IPS-18a (cell line): ENCODE results near the gene TAL1.

Experiments
- H3K27ac ChIP-seq: one replicate; pipeline ENCODE4 v1.5.1; 2013; ENCODE audit warnings: low read length
- H3K27me3 ChIP-seq: one replicate; pipeline ENCODE4 v1.6.1; 2013; ENCODE audit warnings: mild to moderate bottlenecking, low read length; ENCODE audit not compliant: control insufficient read depth, insufficient read depth
- H3K36me3 ChIP-seq: one replicate; pipeline ENCODE4 v1.6.1; 2013; ENCODE audit warnings: low read depth, low read length; ENCODE audit not compliant: control insufficient read depth
- H3K4me1 ChIP-seq: one replicate; pipeline ENCODE4 v1.6.1; 2013; ENCODE audit warnings: low read depth, low read length; ENCODE audit not compliant: control insufficient read depth
- H3K4me3 ChIP-seq: one replicate; pipeline ENCODE4 v1.5.1; 2013; ENCODE audit warnings: low read length
- H3K9ac ChIP-seq: one replicate; pipeline ENCODE4 v1.6.1; 2013; ENCODE audit warnings: mild to moderate bottlenecking, low read length, moderate library complexity
- H3K9me3 ChIP-seq: one replicate; pipeline ENCODE4 v1.6.1; 2013; ENCODE audit warnings: low read depth, low read length; ENCODE audit not compliant: control insufficient read depth

Gene TAL1

DNA sequence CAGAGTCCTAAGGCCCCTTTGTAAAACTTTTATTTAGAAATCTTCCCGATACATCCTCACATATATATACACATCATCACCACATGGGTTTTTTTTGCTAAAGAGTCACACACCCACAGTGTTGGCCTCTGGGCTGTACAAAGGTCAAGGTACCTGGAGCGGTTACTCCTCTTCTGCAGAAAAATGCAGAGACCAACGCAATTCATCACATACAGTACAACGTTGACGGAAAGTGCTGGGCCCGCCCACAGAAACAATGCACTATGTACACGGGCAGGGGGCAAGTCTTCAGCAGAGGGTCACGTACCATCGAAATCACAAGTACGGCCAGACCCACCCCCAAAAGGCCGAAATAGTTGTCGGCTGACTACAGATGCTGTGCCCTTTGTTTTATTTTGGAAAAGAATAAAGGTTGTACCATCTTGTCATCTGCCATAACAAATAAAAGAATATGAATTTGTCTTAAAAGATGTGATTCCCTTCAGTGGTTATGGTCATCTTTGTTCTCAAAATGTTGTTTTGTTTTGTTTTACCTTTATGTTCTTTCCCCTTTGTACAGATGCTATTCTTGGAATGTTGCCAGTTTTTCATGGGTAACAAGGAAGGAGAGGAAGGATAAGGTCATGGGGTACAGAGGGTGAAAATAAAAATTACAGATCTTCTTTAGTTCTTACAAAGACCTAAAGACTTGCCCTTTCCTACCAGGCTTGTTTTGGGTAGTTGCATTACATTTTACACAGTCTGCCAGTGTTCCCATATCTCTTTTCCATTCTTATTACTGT is 15.6 kb downstream of the TAL1 start:
- no peak overlapping the region for H3K4me3 ChIP-seq
- H3K9ac ChIP-seq, result no peak overlapping the region
- H3K27ac ChIP-seq, result no peak overlapping the region
- H3K4me1 ChIP-seq, result no peaks in the 10 kb centered on the region
- H3K36me3 ChIP-seq, result no peaks in the 10 kb centered on the region
- no peaks in the 10 kb centered on the region for H3K9me3 ChIP-seq
- peaks cover 34% of the 10 kb centered on the region for H3K27me3 ChIP-seq

DNA sequence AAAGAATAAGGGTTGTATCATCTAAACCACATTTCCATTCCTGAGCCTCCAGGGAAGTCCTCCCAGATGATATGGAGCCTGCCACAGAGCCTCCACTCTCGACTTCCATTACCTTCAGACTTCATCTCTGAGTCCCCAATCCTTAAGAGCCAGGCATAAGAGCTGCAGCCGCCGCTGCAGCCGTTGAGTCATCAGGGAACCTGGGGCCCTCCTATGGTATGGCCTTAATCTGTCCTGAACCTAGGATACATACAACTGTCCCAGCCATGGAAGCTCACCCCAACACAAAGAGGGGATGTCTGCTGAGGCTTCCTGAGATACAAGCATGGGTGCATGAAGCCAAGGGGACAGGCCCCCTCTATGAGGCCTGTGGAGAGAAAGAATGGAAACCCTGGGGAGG is 16.3 kb downstream of the TAL1 start:
- H3K27ac ChIP-seq, result no peak overlapping the region
- H3K4me1 ChIP-seq, result no peaks in the 10 kb centered on the region
- no peaks in the 10 kb centered on the region for H3K9me3 ChIP-seq
- peaks cover 26% of the 10 kb centered on the region for H3K27me3 ChIP-seq
- no peaks in the 10 kb centered on the region for H3K36me3 ChIP-seq
- no peak overlapping the region for H3K4me3 ChIP-seq
- H3K9ac ChIP-seq, result no peak overlapping the region

DNA sequence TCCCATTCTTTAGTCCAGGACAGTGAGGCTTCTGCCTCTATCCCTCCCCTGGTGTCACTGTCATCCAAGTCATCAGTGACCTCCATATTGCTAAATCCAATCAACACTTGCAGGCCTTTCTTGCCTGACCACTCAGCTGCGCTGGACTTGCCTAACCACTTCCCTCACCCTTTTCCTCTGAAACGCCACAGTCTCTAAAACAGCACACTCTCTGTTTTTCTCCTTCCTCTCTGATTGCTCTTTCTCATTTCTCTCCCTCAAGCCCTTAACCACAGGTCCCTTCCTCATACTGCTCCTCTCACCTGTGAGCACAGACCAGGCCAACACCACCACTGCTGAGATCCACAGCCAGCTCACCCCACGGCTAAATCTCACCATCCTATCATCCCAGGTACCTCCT is 17.5 kb downstream of the TAL1 start:
- Histone ChIP-seq H3K36me3 (no peaks in the 10 kb centered on the region), H3K4me1 (no peaks in the 10 kb centered on the region), H3K9me3 (no peaks in the 10 kb centered on the region), H3K9ac (no peak overlapping the region), H3K4me3 (no peak overlapping the region), H3K27me3 (peaks cover 28% of the 10 kb centered on the region), H3K27ac (no peak overlapping the region)

DNA sequence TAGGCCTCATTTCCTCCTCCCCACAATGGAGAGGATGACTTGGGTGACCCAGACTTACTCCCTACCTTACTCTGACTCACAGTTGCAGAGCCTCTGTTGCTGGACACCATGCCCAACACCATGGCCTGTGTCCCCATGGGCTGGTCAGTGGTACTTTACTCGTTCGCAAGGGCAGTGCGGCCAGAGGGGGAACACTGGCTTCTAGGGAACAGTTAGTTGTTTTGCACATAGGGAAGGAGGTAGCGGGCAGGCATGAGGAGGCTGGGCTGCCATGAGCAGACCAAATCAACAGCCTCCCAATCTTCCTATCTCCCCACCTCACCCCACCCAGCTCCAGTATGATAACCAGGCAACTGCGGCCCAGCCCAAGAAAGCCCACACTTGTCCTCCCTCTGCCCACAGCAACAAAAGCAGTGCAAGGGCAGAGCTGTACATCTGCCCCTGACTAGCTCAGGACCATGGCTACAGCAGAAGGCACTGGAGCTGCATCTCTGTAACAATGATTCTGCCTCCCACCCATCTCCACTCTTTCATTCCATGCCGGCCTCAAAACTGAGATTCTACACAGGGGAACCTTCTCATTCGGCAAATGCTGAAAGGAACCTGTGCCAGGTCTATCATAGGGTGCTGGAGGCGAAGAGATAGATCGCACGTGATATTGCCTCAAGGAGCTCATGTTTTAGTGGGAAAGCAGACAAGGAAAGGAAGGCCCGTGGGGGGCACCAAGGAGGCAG is 18.6 kb downstream of the TAL1 start:
- Histone ChIP-seq H3K27me3 (peaks cover 30% of the 10 kb centered on the region), H3K36me3 (no peaks in the 10 kb centered on the region), H3K4me1 (peaks cover 10% of the 10 kb centered on the region), H3K9me3 (no peaks in the 10 kb centered on the region), H3K9ac (no peak overlapping the region), H3K4me3 (no peak overlapping the region), H3K27ac (no peak overlapping the region)

DNA sequence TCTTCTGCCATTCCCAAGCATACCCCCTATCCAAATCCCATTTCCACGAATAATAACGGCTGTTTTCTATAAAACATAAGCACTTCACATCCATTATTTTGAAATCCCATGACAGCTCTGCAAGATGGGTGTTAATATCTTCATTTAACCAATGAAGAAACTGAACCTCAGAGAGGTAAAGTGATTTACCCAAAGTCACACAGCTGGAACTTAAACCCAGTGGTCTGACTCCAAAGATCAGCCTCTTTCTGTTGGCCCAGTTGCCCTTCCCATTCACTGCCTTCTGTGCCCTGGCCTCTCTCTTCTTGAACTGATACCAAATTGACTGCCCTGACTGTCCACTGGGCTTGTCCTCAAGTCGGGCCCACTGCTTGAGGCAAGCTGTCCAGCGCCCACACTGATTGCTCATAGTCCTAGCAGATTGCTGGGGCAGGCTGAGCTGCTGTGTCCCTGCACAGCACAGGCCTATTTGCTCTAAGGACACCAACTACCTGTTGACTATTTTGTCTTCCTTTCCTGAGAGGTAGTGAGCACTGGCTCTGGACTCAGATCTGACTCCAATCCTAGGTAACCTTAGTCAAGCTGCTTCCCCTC is 19.3 kb downstream of the TAL1 start:
- H3K27ac ChIP-seq, result no peak overlapping the region
- H3K27me3 ChIP-seq, result peaks cover 31% of the 10 kb centered on the region
- H3K9me3 ChIP-seq, result no peaks in the 10 kb centered on the region
- no peak overlapping the region for H3K9ac ChIP-seq
- H3K36me3 ChIP-seq, result no peaks in the 10 kb centered on the region
- no peak overlapping the region for H3K4me3 ChIP-seq
- peaks cover 10% of the 10 kb centered on the region for H3K4me1 ChIP-seq

DNA sequence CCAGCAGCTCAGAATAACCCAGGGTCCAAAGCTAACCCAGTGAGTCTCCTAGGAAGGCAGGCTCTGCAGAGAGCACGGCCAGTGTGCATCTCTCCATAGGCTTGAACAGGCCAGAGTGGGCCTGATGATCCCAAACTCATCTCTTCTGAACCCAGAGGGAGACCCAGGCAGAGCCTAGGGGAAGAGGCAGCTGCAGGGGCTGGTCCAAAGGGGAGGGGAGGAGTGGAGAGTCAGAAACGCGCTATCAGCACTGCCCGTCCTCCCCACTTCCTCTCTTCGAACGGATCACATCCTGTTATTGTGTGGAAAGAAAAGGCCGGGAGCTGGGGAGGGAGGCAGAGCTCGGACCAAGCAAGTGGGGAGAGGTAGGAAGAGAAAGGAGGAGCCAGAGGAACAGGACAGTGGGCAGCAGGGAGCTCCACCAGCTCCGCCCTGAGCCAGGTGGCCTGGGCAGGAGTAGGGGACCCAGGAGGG is 20.2 kb downstream of the TAL1 start:
- peaks cover 33% of the 10 kb centered on the region for H3K27me3 ChIP-seq
- H3K36me3 ChIP-seq, result no peaks in the 10 kb centered on the region
- H3K9me3 ChIP-seq, result no peaks in the 10 kb centered on the region
- no peak overlapping the region for H3K27ac ChIP-seq
- no peak overlapping the region for H3K4me3 ChIP-seq
- no peak overlapping the region for H3K9ac ChIP-seq
- peaks cover 10% of the 10 kb centered on the region for H3K4me1 ChIP-seq

DNA sequence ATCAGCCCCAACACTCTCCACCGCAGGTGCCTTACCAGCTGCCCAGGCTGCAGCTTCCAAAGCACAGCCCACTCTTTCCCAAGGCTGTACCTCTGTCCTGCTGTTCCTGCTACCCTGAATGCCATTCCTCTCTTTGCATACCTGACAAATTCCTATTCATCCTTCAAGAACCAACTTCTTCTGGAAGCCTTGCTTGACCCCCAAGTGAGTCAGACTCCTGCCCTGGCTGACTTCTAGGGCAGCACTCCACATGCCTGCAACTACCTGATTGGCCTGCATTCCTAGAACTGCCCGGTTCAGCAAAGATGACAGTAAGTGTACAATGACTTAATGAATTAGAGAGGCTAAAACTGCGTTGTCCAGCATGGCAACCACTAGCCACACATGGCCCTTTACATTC is 21.4 kb downstream of the TAL1 start:
- Histone ChIP-seq H3K27me3 (peaks cover 33% of the 10 kb centered on the region), H3K27ac (no peak overlapping the region), H3K4me3 (no peak overlapping the region), H3K36me3 (no peaks in the 10 kb centered on the region), H3K9me3 (no peaks in the 10 kb centered on the region), H3K9ac (no peak overlapping the region), H3K4me1 (peaks cover 10% of the 10 kb centered on the region)

DNA sequence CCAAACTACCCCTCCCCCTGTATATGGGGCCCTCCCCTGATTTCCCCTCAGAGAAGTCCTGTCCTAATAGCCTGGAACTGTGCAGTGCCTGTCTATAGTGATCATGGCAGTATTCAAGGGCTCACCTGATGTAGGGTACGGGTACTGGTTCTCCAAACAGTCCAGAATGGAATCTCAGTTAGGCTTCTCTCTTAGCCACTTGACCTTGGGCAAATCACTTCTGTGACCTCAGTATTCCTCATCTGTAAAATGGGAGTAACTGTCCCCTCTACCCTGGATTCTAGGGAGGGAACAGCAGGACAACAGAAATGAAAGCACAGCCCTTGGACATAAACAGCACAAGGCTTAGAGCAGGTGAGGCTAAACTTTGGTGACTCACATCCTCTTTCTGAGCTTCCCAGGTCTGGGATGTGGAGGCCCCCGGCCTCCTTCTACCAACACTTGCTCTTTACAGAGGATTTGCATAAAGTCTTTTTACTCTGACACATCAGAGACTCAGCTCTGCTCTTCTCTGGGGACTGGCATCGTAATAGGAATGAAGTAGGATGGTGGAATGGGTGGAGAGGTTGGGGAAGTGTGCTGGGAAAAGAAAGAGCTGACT is 22.2 kb downstream of the TAL1 start:
- no peak overlapping the region for H3K27ac ChIP-seq
- H3K4me3 ChIP-seq, result no peak overlapping the region
- H3K9me3 ChIP-seq, result no peaks in the 10 kb centered on the region
- H3K9ac ChIP-seq, result no peak overlapping the region
- H3K36me3 ChIP-seq, result no peaks in the 10 kb centered on the region
- H3K4me1 ChIP-seq, result peaks cover 10% of the 10 kb centered on the region
- H3K27me3 ChIP-seq, result peaks cover 33% of the 10 kb centered on the region

DNA sequence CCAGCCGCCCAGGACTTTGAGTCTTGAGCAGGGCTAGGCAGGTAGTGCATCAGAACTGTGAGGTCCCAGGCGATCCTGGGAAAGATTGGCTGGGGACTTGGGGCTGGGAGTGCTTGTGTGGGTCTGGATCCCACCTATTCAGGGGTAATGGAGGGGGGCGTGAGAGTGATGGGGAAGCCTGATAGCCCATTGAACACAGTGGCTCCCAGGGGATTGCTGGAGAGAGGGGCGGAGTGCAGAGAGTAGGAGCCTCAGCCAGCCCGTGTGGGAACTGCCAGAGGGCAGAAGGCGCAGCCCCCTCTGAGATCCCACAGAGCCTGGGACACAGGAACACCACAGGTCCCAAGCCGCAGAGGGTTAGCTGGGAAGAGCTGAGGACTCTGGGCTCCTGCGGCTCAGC is 22.9 kb downstream of the TAL1 start:
- no peak overlapping the region for H3K27ac ChIP-seq
- peaks cover 10% of the 10 kb centered on the region for H3K4me1 ChIP-seq
- H3K9me3 ChIP-seq, result no peaks in the 10 kb centered on the region
- peak overlapping the region; percentile 31 for H3K4me3 ChIP-seq
- H3K27me3 ChIP-seq, result peaks cover 29% of the 10 kb centered on the region
- H3K9ac ChIP-seq, result no peak overlapping the region
- no peaks in the 10 kb centered on the region for H3K36me3 ChIP-seq

DNA sequence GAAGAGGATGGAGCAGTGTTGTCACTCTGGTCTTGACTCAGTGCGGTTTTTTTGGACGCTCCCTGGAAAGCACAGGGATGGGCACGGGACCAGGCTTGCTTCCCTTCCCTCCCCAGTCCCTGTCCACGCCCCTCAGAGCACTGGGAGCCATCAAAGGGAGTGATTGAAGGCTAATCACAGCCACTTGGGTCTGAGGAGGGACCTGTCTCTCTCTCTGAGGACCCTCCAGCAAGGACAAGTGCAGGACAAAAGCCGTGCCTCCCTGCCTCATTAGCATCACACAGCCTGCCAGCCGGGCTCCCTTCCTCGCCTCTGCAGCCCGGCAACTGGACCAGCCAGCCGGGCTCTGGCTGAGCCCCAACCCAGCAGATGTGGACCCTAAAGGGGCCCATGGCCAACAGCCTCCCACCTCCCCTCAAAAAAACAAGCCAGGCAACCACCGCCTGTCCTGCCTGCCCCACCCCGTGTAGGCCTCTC is 23.6 kb downstream of the TAL1 start:
- no peak overlapping the region for H3K27ac ChIP-seq
- no peak overlapping the region for H3K9ac ChIP-seq
- H3K4me3 ChIP-seq, result peak overlapping the region; percentile 31
- peaks cover 29% of the 10 kb centered on the region for H3K27me3 ChIP-seq
- no peaks in the 10 kb centered on the region for H3K9me3 ChIP-seq
- no peaks in the 10 kb centered on the region for H3K36me3 ChIP-seq
- peaks cover 10% of the 10 kb centered on the region for H3K4me1 ChIP-seq

DNA sequence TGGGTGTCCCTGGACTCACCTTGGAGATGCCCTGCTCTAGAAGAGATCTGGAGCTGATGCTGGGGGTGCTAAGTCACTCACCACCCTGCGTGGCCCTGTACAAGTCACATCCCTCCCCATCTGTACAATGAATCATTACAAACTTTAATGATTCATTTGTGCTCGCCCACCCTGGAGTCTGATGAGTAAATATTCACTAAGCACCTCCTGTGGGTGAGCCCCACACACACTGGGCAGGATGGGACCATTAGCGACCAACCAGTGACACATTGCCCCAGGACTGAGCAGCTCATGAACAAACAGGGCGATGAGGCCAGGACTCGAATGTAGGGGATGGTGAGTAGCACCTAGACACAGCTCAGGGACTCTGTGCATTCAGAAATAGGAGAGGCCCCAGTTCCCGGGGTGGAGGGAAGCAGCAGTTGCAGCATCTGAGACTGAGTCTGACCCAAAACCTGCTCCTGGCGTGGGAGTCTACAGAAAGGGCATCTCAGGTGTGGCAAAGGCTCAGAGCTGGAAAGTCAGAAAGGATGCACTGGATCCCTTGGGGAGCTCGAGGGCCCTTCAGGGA is 24.1 kb downstream of the TAL1 start:
- Histone ChIP-seq H3K9ac (no peak overlapping the region), H3K36me3 (no peaks in the 10 kb centered on the region), H3K9me3 (peaks cover 4% of the 10 kb centered on the region), H3K4me3 (peak overlapping the region; percentile 7), H3K27me3 (peaks cover 29% of the 10 kb centered on the region), H3K4me1 (peaks cover 10% of the 10 kb centered on the region), H3K27ac (no peak overlapping the region)
